GM19025 (cell line): ENCODE measurements around the gene CDK2AP2.
"Not testable (repeated sequence)": the region's sequence is repeated elsewhere in the genome, so short reads cannot be mapped to it uniquely, and the experiment has no call there.

Source experiments
- ATAC-seq: cut with Tn5 transposase; IDR thresholded peaks from one replicate; pipeline ENCODE4 v1.9.1; 2021; ENCODE audit warnings: mild to moderate bottlenecking, low read depth, moderate library complexity; ENCODE audit not compliant: unreplicated experiment

CDK2AP2 gene, protein sequence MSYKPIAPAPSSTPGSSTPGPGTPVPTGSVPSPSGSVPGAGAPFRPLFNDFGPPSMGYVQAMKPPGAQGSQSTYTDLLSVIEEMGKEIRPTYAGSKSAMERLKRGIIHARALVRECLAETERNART

DNA sequence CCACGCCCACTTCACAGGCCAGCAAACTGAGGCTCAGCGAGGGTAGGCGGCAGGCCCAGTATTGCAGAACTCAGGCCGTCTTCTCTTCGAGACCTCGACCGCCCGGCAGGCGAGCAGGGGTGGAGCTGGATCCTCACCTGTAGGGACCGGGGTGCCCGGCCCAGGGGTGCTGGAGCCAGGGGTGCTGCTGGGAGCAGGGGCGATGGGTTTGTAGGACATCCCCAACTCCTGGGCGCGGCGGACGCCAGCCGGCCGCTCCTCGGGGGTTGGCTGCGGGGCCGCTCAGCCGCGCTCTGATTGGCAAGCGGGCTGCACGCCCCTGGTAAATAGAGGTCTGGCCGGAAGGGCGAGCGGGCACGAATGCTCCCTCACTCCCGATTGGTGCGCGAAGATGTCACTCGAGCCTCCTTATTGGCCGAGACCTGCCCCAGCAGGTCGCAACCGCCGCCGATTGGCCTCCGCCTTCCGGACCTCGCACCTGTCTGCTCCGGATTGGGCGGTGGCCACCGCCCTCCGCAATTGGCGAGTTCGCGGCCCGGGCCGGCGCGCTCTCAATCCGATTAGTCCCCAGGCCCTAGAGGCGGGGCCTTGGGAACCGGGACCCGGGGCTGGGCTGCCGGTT lies at the start of gene CDK2AP2:
TSS of gene CDK2AP2 (minus strand) at position 299 of the 622 bp plus-strand sequence. CDS start at position 219, 80 bp downstream.
- ATAC-seq, result peak; percentile 78

DNA sequence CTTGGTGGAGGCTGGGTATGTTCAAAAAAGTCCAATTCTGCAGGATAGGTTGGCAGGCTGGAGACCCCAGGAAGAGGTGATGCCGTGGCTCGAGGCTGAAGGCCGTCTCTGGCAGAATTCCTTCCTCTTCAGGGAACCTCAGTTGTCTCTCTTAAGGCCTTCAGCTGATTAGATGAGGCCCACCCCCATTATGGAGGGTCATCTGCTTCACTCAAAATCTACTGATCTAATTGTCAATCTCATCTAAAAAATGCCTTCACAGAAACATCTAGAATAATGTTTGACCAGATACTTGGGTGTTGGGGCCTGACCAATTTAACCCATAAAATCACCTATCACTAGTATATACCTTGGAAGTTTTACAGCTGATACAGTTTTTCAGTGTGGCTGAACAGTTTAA lies 48.3 kb upstream of the CDK2AP2 start:
- no peak for ATAC-seq

DNA sequence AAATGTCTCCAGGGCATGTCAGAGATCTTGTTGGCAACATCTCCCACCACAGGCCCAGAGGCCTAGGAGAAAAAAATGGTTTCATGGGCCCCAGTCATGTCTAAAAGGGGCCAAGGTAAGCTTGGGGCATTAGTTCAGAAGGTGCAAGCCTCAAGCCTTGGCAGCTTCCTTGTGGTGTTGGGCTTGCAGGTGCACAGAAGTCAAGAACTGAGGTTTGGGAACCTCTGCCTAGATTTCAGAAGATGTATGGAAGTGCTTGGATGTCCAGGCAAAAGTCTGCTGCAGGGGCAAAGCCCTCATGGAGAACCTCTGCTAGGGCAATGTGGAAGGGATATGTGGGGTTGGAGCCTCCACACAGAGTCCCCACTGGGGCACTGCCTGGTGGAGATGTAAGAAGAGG lies 43.7 kb upstream of the CDK2AP2 start:
- not testable (repeated sequence) for ATAC-seq

DNA sequence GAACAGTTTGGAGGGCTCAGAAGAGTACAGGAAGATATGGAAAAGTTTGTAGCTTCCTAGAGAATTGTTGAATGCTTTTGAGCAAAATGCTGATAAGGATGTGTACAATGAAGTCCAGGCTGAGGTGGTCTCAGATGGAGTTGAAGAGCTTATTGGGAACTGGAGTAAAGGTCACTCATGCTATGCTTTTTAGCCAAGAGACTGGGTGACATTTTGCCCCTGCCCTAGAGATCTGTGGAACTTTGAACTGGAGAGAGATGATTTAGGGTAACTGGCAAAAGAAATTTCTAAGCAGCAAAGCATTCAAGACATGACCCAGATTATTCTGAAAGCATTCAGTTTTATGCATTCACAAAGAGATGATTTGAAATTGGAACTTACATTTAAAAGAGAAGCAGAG lies 43.2 kb upstream of the CDK2AP2 start:
- no peak for ATAC-seq

DNA sequence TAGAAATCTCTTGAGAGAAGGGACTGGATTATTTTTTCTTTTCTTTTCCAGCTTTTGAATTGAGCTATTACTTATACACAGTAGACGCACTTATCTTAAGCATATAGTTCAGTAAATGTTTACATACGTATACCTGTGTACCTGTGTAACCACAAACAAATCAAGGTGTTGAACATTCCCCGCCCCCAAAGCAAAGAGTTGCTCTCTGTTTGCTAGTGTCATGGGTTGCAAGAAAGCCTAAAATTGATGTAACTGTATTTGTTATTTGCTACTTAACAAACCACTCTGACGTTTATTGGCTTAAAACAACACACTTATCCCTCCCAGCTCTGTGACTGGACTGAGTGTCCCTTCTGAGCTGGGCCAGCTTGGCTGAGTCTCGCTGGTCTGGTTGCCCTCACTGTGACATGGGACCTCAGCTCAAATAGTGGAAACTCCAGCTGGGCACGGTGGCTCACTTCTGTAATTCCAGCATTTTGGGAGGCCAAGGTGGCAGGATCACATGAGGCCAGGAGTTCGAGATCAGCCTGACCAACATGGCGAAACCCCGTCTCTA lies 40.7 kb upstream of the CDK2AP2 start:
- ATAC-seq, result no peak

DNA sequence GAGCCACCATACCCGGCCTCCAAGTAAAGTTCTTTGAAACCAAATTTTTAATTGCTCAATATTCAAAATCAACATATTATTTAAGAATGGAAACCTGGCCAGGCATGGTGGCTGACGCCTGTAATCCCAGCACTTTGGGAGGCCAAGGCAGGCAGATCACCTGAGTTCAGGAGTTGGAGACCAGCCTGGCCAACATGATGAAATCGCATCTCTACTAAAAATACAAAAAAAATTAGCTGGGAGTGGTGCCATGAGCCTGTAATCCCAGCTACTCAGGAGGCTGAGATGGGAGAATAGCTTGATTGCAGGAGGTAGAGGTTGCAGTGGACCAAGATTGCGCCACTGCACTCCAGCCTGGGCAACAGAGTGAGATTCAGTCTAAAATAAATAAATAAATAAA lies 40.1 kb upstream of the CDK2AP2 start:
- not testable (repeated sequence) for ATAC-seq

DNA sequence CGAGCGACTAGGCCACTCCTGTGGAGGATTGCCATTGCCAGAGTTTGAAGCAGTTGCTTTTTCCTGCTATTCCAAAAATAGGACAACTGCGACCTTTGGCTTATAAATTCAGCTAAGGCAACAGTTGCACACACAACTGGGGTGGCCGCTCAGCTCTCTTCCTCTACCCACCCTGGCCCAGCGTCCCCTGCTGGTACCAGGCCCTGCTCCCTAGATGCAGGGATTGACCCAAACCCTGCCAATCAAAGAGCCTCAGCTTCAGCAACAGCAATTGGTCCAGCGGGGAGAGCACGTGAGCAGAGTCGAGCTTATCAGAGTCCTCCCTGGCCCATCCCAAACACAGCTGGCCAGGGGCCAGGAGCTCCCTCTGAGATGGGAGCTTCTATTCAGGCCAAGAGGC lies 37.3 kb upstream of the CDK2AP2 start:
- no peak for ATAC-seq

DNA sequence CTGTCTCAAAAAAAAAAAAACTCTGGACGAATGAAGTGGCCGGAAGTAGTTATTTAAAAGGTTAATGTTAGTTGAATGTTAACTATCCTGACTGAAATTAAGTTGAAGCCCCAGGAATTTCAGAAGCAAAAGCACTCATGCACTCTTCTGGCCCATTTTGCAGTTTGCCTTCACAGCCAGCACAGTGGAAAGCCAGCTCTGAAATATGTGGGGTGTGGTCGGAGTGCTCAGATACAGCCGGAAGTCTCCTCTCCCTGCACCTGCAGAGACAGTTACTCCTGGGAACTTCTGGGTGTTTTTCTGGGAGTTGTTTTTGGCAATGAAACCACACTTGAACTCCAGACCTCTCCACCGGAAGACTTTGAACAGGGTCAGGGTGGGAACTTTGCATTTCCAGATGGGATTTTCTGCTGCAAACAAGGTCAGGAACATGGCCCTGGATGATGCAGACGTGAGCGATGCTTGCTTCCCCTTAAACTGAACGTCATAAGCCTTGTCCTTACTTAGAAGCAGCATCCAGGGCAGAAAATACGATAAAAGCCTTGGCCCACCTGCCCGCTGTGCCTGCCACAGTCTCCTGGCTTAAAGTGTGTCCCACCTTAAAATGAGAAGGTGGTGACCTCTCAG lies 36.8 kb upstream of the CDK2AP2 start:
- no peak for ATAC-seq

DNA sequence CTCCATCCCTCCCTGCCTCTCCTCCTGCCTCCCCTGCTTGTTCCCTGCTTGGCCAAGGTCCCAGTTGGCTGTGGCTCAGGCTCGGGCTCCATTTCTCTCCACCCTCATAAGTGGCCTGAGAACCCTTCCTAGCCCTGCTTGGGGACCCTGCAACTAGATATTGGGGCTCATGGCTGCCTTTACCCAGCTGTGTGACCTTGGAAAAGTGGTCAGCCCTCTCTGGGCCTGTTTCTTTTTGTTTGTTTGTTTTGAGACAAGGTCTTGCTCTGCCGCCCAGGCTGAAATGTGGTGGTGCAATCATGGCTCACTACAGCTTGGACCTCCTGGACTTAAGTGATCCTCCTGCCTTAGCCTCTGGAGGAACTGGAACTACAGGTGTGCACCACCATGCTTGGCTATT lies 35.6 kb upstream of the CDK2AP2 start:
- ATAC-seq, result no peak

DNA sequence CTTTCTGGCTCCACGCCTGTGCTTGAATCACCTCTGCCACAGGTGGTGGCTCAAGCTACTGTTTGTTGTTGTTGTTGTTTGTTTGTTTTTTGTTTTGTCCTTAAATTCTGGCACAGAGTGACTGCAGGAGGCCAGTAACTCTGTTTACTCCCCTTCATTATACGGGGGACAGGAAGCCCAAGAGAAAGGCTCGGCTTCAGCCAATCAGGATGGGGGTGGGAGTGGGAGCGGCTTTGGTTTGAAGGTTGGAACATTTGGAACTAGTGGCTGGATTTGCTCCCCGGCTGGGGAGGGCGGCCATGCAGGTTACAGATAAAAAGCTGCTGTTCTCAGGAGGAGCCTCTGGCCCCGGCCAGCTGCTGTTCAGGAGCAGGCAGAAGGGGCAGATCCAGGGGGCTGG lies 35.0 kb upstream of the CDK2AP2 start:
- ATAC-seq, result no peak

DNA sequence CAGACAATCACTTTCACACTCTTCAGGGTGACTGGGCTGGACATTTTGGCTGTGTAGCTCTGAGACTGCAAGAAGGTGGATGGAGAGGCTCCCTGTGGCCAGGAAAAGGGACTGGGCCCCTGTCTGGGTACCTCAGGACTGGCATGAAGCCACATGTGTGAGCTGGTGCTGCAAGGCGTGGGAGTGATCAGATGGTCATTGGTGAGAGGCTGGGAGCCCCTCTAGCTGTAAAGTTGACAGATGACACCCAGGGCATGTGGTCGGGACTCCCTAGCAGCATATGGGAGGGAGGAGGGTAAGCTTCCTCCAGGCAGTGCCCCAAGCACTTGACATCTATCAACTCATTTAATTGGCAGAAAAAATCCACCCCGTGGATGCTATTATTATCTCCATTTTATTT lies 34.2 kb upstream of the CDK2AP2 start:
- no peak for ATAC-seq

DNA sequence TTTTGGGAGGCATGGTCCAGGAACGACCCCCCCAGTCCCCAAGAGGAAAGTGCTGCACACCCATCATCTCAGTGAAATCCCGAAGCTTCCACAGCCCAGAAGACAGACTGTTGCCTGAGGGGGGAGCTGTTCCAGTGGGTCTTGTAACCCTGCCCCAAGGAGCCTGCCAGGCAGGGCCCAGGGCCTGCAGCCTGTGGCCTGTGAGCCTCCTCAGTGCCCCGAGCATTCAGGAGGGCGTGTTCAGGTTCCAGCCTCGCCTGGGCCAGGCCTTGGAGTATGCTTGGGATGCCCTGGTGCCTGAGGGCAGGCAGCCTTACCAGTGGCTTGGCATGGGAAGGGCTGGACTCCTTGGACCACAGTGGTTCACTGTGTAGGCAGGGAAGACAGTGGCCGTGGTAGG lies 33.2 kb upstream of the CDK2AP2 start:
- no peak for ATAC-seq

DNA sequence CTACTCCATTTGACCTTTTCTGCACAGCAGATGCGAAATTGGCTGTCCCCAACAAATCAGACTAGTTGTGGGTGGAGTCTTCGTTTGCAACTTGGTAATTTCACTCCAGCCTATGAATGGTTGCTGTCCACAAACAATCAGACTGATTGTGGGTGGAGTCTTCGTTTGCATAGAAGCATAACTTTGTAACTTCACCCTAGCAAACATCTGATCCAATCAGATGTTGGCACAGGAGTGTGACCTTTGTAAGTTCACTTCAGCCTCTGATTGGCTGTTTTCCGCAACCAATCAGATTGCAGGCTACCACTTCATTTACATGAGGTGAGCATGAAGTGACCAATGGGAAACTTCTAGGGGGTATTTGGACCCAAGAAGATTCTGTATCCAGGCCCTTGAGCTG lies 31.6 kb upstream of the CDK2AP2 start:
- no peak for ATAC-seq

DNA sequence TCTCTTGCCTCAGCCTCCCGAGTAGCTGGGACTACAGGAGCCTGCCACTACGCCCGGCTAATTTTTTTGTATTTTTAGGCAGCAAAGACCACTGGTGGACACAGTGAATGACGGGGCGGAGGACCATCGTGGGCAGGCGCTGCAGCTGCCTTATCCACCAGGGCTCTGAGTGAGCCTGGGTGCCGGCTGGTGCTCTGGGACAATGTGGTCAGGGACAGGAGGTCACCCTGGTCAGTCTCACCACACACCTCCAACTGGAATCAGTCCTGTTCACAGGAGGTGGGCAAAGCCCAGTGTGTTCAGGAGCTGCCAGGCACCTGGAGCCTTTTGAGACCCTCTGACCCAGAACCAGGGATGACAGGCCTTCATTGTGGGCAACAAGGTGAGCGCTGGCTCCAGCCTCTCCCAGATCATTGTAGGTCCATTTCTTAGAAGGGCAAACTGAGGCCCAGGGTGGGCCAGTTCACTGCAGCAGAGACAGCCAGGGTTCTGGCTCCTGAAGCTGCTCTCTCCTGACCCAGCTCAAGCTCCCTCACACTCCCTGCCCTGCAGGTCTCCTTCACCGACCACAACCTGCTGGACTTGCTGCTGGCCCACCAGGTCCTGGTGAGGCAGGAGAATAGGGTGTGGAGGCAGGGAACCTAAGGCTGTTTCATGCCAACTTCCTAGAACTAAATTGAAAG lies 31.0 kb upstream of the CDK2AP2 start:
- no peak for ATAC-seq

DNA sequence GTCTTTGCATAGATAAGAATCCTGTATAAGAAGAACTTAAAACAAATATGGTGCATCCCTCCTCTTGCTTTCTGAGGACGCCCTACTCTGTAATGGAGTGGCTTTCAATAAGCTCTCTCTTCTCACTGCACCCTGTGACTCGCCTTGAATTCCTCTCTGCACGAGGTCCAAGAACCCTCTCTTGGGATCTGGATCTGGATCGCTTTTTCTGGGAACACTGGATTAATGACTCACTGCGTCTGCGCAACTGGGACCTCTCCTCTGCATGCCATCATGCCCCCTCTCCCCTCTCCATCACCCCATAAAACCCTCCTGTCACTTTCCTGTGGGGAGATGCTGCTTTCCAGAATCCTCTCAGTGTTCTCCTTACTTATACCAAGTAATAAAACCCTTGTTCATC lies 30.3 kb upstream of the CDK2AP2 start:
- no peak for ATAC-seq

DNA sequence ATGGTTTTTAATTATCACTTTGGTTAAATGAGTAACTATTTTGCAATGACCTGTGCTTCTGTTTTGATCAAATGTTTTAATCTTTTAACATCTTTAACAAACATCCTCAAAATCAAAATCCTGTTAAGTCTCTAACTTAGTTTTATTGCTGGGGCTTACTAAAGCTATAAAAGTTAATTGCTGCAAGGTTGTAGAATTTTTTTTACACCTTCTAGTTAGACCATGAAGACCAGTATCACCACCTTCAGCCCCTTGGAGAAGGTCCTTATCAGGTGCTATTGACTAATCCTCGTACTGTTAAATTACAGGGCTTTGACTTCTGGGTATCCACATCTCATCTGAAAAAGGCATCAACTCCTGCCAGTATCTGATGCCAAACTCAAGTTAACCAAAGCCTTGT lies 27.6 kb upstream of the CDK2AP2 start:
- no peak for ATAC-seq

DNA sequence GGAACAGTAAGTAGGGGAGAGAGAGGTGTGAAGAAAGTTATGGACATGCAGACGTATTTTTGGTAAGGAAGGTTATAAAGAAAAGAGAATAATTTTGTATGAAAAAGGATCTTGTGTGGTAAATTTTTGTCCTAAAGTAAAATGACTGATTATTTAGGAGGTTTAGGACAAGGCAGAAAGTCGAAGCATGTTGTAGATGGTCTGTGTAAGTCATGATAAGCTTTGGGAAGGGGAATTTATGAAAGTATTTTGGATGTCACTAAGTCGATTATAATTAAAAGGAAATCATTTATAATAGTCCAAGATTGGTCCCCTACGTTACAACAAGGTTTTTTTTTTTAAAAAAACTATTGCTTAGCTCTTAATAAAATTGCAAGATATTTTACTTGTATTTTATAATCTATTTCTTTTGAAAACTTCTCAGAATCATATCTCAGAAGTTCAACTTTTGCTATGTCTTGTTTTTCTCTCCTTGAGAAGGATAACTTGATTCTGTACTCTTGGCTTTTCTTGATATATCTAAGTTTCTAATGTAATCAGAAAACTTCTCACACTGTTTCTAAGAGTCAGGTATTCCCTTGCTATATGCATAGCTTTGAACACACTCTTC lies 26.2 kb upstream of the CDK2AP2 start:
- no peak for ATAC-seq

DNA sequence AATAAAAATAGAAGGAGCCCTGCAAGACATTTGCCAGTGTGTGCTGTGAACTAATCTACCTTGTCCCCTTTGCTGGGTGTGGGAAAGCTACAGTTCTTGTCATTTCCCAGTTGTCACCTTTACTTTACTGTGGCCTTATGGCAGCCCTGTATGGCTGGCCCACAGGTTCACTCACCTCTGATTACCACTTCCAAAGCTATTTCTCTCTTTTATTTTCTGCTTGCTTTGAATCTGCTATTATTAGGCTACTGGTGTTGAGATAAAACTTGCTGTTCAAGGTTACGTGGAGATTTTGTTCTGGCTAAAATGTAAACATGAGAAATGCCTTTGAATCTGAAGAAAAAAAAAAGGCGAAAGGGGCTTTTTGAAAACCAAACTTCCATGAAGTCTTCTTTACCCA lies 24.9 kb upstream of the CDK2AP2 start:
- ATAC-seq, result no peak

DNA sequence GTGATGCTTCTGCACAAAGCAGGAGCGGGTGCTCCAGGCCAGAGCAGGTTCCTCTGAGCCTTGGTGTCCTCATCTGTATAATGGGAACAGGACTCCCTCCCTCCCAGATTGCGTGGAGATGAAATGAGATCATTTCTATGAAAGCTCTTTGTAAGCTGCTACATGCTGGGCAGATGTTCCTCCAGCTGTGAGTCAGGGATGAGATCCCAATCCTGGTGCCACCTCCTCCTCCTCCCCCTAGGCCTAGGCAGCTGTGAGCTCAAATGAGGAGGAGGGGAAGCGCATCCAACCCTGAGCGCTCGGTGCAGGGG lies 22.3 kb upstream of the CDK2AP2 start:
- no peak for ATAC-seq

DNA sequence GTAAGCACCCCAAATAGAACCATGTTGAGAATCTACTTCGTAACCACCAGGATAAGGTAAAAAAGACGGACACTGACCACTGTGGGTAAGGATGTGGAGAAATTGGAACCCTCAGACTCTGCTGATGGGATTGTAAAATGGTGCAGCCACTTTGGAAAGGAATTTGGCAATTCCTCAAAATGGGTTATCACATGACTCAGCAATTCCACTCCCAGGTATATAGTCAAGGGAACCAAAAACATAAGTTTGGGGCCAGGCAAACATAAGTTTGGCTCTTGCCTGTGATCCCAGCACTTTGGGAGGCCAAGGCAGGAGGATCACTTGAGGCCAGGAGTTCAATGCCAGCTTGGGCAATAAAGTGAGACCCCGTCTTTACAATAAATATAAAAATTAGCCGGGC lies 20.4 kb upstream of the CDK2AP2 start:
- ATAC-seq, result no peak

DNA sequence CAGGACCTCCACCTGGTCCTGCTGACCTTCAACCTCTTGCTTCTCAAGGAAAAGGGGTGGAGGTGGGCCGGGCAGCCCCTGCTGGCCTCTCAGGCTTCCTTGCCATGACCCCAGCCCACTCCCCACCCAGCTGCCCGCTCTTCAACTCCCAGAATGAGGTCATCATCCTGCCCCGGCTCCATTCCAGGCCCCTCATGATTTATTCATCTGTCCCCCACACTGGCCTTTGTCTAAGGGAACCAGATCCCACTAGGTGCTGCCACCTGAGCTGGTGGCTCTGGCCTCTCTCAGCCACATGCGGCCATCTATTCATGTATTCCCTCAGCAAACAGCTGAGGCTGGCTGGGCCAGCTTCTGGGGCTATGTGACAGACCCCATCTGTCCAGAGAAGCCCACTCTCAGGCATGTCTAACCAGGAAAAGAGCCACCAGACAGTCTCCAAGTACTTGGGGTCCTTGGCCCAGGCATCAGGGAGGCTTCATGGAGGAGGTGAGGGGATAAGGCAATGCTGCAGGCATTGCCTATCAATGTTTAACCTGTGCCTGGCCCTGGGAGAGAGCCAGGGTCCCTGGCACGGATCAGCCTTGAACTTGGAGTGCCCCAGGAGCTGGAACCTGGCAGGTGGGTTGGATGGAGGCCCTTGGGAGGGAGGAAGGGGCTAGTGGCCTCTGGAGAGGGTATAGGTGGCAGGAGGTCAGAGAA lies 17.5 kb upstream of the CDK2AP2 start:
- ATAC-seq, result no peak
